LNCaP clone FGC (cell line): ENCODE data around the gene THBS2.

Experiments used
- DNase-seq: peaks from one replicate; pipeline ENCODE4 v3.0.0-alpha.2; 2011; ENCODE audit warnings: low read depth
- H3K4me3 ChIP-seq: 2 replicates; pipeline ENCODE4 v1.5.1; 2011; ENCODE audit warnings: mild to moderate bottlenecking, low read depth, low read length, control low read depth
- CTCF ChIP-seq: IDR thresholded peaks from 2 replicates; pipeline ENCODE4 v1.5.1; 2012; ENCODE audit warnings: mild to moderate bottlenecking; ENCODE audit not compliant: control insufficient read depth, insufficient read depth; ENCODE audit errors: extremely low read depth

THBS2 gene

GRCh38 chr6:169250660-169251059 is 3.0 kb downstream of the THBS2 start:
- H3K4me3 ChIP-seq, result no peak overlapping the region
- no peak for TF ChIP-seq CTCF
- no peak for DNase-seq

- no peak overlapping the region for H3K4me3 ChIP-seq
- TF ChIP-seq CTCF, result no peak
- no peak for DNase-seq
These were observed 4.6 kb downstream of the THBS2 start for GRCh38 chr6:169249057-169249456.

- no peak for TF ChIP-seq CTCF
- no peak for DNase-seq
These were observed 5.1 kb downstream of the THBS2 start for GRCh38 chr6:169248521-169248971.

GRCh38 chr6:169247991-169248390 is 5.7 kb downstream of the THBS2 start:
- TF ChIP-seq CTCF, result no peak
- no peak for DNase-seq
- no peak overlapping the region for H3K4me3 ChIP-seq

More at GRCh38 chr6:169248521-169248971, 5.1 kb downstream of the THBS2 start:
- no peak overlapping the region for H3K4me3 ChIP-seq

GRCh38 chr6:169247419-169247818 is 6.2 kb downstream of the THBS2 start:
- no peak overlapping the region for H3K4me3 ChIP-seq
- no peak for TF ChIP-seq CTCF

GRCh38 chr6:169246445-169246844 is 7.2 kb downstream of the THBS2 start:
- DNase-seq, result no peak
- no peak overlapping the region for H3K4me3 ChIP-seq
- no peak for TF ChIP-seq CTCF

More at GRCh38 chr6:169247419-169247818, 6.2 kb downstream of the THBS2 start:
- no peak for DNase-seq

GRCh38 chr6:169244684-169245383 is 8.8 kb downstream of the THBS2 start:
- no peak for DNase-seq
- no peak overlapping the region for H3K4me3 ChIP-seq
- no peak for TF ChIP-seq CTCF
